Activated CD8-positive, alpha-beta memory T cell treated with anti-CD3 and anti-CD28 coated beads, Interleukin-2, amount 50 U/mL, for 48 hours (primary cell): ENCODE measurements around the gene SNAP23.
A peak's percentile ranks its signal among the peaks of the same experiment; 100 is the strongest.
"Not testable (repeated sequence)": the region's sequence is repeated elsewhere in the genome, so short reads cannot be mapped to it uniquely, and the experiment has no call there.

Experiments used
- DNase-seq: peaks from one replicate; pipeline ENCODE4 v3.0.0-alpha.2; 2020

SNAP23 gene

GRCh38 chr15:42498212-42499068 is 3.0 kb downstream of the SNAP23 start:
- DNase-seq = no peak

GRCh38 chr15:42499858-42500609 is 4.6 kb downstream of the SNAP23 start:
- DNase-seq = no peak

GRCh38 chr15:42502477-42502876 is 7.0 kb downstream of the SNAP23 start:
- DNase-seq = no peak

- DNase-seq = no peak
Measured at GRCh38 chr15:42503825-42504224, 8.4 kb downstream of the SNAP23 start.

GRCh38 chr15:42504631-42505030 is 9.2 kb downstream of the SNAP23 start:
- DNase-seq = no peak

GRCh38 chr15:42507514-42507913 is 12.1 kb downstream of the SNAP23 start:
- DNase-seq = no peak

GRCh38 chr15:42508263-42508690 is 12.8 kb downstream of the SNAP23 start:
- DNase-seq = no peak

- DNase-seq = no peak
Measured at GRCh38 chr15:42510258-42511006, 15.0 kb downstream of the SNAP23 start.

- DNase-seq = no peak
Measured at GRCh38 chr15:42511007-42511391, 15.6 kb downstream of the SNAP23 start.

- no peak for DNase-seq
Measured at GRCh38 chr15:42523331-42523730, 27.9 kb downstream of the SNAP23 start.

- no peak for DNase-seq
Measured at GRCh38 chr15:42528970-42529369, 33.5 kb downstream of the SNAP23 start.

GRCh38 chr15:42533246-42533645 is 37.8 kb downstream of the SNAP23 start:
- no peak for DNase-seq

- no peak for DNase-seq
Measured at GRCh38 chr15:42544853-42545629, 49.6 kb downstream of the SNAP23 start.

GRCh38 chr15:42547918-42548248 is 52.4 kb downstream of the SNAP23 start:
- DNase-seq = no peak

- DNase-seq = peak; percentile 97
Measured at GRCh38 chr15:42548249-42549031, 53.0 kb downstream of the SNAP23 start, which contains the start of the genes HAUS2 and LRRC57. TSS of gene HAUS2 (plus strand) at chr15:42548838. CDS start at chr15:42548873, 35 bp downstream. TSS of gene LRRC57 (minus strand) at chr15:42548793. CDS start at chr15:42548434, 359 bp downstream.

- DNase-seq = no peak
Measured at GRCh38 chr15:42549032-42549491, 53.6 kb downstream of the SNAP23 start.

- DNase-seq = no peak
Measured at GRCh38 chr15:42549741-42550392, 54.4 kb downstream of the SNAP23 start.

- DNase-seq = no peak
Measured at GRCh38 chr15:42553554-42553953, 58.1 kb downstream of the SNAP23 start.

- not testable (repeated sequence) for DNase-seq
Measured at GRCh38 chr15:42556550-42557207, 61.2 kb downstream of the SNAP23 start.

- DNase-seq = no peak
Measured at GRCh38 chr15:42558739-42559138, 63.3 kb downstream of the SNAP23 start.
